Tibial nerve (tissue), 3 donors: ENCODE results near the gene ERP44.

Source experiments
- CTCF ChIP-seq, 5 experiments: fragments of 200-600 bp in 3 of 5; fragments of 450-650 bp in 2 of 5; sonication (generic) in 3 of 5; IDR thresholded peaks; one replicate each; pipeline ENCODE4 v1.5.1; 2016 to 2019; ENCODE audit warnings: antibody characterized with exemption in 5 of 5, mild to moderate bottlenecking in 3 of 5, moderate library complexity in 2 of 5
- POLR2A ChIP-seq, 2 donors: fragments of 450-650 bp; IDR thresholded peaks; one replicate each; pipeline ENCODE4 v1.6.1; 2017; ENCODE audit warnings: antibody characterized with exemption in 2 of 2, mild to moderate bottlenecking in 2 of 2, moderate library complexity in 2 of 2

- TF ChIP-seq CTCF (IDR thresholded peaks at IDR 0.05) (no peak), POLR2A (IDR thresholded peaks at IDR 0.05) (no peak)
These were observed 128.3 kb downstream of the ERP44 start for GRCh38 chr9:99970481-99970880.
